SK-N-SH treated with all-trans-retinoic acid at 6 μM for 48 hours (cell line): ENCODE data around the gene SRMS.

Experiments used
- ATAC-seq: fragments of 200-7000 bp; cut with Tn5 transposase; 3 replicates; pipeline ENCODE4 v1.9.1; 2020; ENCODE audit warnings: mild to moderate bottlenecking, moderate library complexity
- ARNTL ChIP-seq: fragments of 450-650 bp; formaldehyde crosslinking; IDR thresholded peaks from 2 replicates; pipeline ENCODE4 v1.5.0; 2020; ENCODE audit warnings: low read depth, mild to moderate bottlenecking, moderate library complexity, borderline replicate concordance
- BACH2 ChIP-seq: fragments of 250-450 bp; sonication (Bioruptor Pico); IDR thresholded peaks from 2 replicates; pipeline ENCODE4 v1.9.0; 2021; ENCODE audit warnings: mild to moderate bottlenecking, borderline replicate concordance
- CSDC2 ChIP-seq: fragments of 250-450 bp; sonication (Bioruptor Pico); IDR thresholded peaks from 2 replicates; pipeline ENCODE4 v1.5.0; 2020; ENCODE audit warnings: mild to moderate bottlenecking, moderate library complexity
- ESRRG ChIP-seq: fragments of 250-450 bp; sonication (Bioruptor Pico); IDR thresholded peaks from 2 replicates; pipeline ENCODE4 v1.6.1; 2021; ENCODE audit warnings: mild to moderate bottlenecking
- GLIS3 ChIP-seq: fragments of 250-450 bp; sonication (Bioruptor Pico); IDR thresholded peaks from 2 replicates; pipeline ENCODE4 v1.5.0; 2020; ENCODE audit warnings: mild to moderate bottlenecking, moderate library complexity
- PPARA ChIP-seq: fragments of 250-450 bp; sonication (Bioruptor Pico); IDR thresholded peaks from 2 replicates; pipeline ENCODE4 v1.5.0; 2020; ENCODE audit warnings: mild to moderate bottlenecking, borderline replicate concordance
- RARB ChIP-seq: fragments of 250-450 bp; sonication (Bioruptor Pico); IDR thresholded peaks from 2 replicates; pipeline ENCODE4 v1.8.0; 2021; ENCODE audit warnings: mild to moderate bottlenecking, moderate library complexity
- SNAI2 ChIP-seq: fragments of 250-450 bp; sonication (Bioruptor Pico); IDR thresholded peaks from 2 replicates; pipeline ENCODE4 v1.5.0; 2020; ENCODE audit warnings: mild to moderate bottlenecking, moderate library complexity
- TCF4 ChIP-seq: fragments of 250-450 bp; sonication (Bioruptor Pico); IDR thresholded peaks from 2 replicates; pipeline ENCODE4 v1.8.0; 2021; ENCODE audit warnings: mild to moderate bottlenecking, moderate library complexity, borderline replicate concordance
- TOX ChIP-seq: fragments of 250-450 bp; sonication (Bioruptor Pico); IDR thresholded peaks from 2 replicates; pipeline ENCODE4 v1.8.0; 2021; ENCODE audit warnings: mild to moderate bottlenecking, moderate library complexity, borderline replicate concordance
- ZC3H10 ChIP-seq: fragments of 250-450 bp; sonication (Bioruptor Pico); IDR thresholded peaks from 2 replicates; pipeline ENCODE4 v1.5.1; 2021; ENCODE audit warnings: mild to moderate bottlenecking, moderate library complexity
- ZFP3 ChIP-seq: fragments of 250-450 bp; sonication (Bioruptor Pico); IDR thresholded peaks from 2 replicates; pipeline ENCODE4 v1.5.0; 2020; ENCODE audit warnings: mild to moderate bottlenecking, moderate library complexity
- ZFP30 ChIP-seq: fragments of 450-650 bp; formaldehyde crosslinking; IDR thresholded peaks from 2 replicates; pipeline ENCODE4 v1.5.0; 2022; ENCODE audit warnings: mild to moderate bottlenecking, moderate library complexity
- ZNF565 ChIP-seq: fragments of 450-650 bp; formaldehyde crosslinking; conservative IDR thresholded peaks from 2 replicates; pipeline ENCODE4 v1.5.0; 2020; ENCODE audit warnings: low read depth, mild to moderate bottlenecking, moderate library complexity
- ZNF70 ChIP-seq: fragments of 450-650 bp; formaldehyde crosslinking; IDR thresholded peaks from 2 replicates; pipeline ENCODE4 v1.5.0; 2020; ENCODE audit warnings: mild to moderate bottlenecking, moderate library complexity
- ZNF8 ChIP-seq: fragments of 450-650 bp; formaldehyde crosslinking; IDR thresholded peaks from 2 replicates; pipeline ENCODE4 v1.5.0; 2020; ENCODE audit warnings: mild to moderate bottlenecking, moderate library complexity
- TF ChIP-seq, protein P1 (sequence below): fragments of 250-450 bp; sonication (Bioruptor Pico); IDR thresholded peaks from 2 replicates; pipeline ENCODE4 v1.8.0; 2021; ENCODE audit warnings: low read depth, mild to moderate bottlenecking, moderate library complexity, borderline replicate concordance
- TF ChIP-seq, protein P2 (sequence below): fragments of 250-450 bp; sonication (Bioruptor Pico); IDR thresholded peaks from 2 replicates; pipeline ENCODE4 v1.8.0; 2020; ENCODE audit warnings: mild to moderate bottlenecking, moderate library complexity, borderline replicate concordance
- TF ChIP-seq, protein P3 (sequence below): fragments of 250-450 bp; sonication (Bioruptor Pico); IDR thresholded peaks from 2 replicates; pipeline ENCODE4 v1.5.1; 2021; ENCODE audit warnings: mild to moderate bottlenecking, moderate library complexity
- TF ChIP-seq, protein P4 (sequence below): fragments of 250-450 bp; sonication (Bioruptor Pico); IDR thresholded peaks from 2 replicates; pipeline ENCODE4 v1.5.0; 2020; ENCODE audit warnings: mild to moderate bottlenecking, moderate library complexity
- TF ChIP-seq, protein P5 (sequence below): fragments of 250-450 bp; sonication (Bioruptor Pico); IDR thresholded peaks from 2 replicates; pipeline ENCODE4 v1.5.1; 2020; ENCODE audit warnings: low read depth, mild to moderate bottlenecking, moderate library complexity

The SRMS gene

DNA sequence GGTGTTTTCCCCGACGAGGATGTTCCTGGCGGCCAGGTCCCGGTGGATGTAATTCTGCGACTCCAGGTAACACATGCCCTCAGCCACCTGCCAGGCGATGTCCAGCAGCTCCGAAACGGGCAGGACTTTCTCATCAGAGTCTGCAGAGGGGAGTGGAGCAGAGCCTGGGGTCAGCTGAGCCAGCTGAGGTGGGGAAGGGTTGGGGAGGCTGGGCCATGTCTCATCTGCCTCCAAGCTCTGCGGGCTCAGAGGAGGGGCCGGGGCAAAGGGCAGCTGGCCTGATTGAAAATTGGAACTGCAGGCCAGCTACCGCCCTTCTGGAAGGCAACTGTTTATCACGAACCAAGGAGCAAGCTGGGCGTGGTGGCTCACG is 16.8 kb downstream of the SRMS start (continued):
- TF ChIP-seq, protein P1, sequence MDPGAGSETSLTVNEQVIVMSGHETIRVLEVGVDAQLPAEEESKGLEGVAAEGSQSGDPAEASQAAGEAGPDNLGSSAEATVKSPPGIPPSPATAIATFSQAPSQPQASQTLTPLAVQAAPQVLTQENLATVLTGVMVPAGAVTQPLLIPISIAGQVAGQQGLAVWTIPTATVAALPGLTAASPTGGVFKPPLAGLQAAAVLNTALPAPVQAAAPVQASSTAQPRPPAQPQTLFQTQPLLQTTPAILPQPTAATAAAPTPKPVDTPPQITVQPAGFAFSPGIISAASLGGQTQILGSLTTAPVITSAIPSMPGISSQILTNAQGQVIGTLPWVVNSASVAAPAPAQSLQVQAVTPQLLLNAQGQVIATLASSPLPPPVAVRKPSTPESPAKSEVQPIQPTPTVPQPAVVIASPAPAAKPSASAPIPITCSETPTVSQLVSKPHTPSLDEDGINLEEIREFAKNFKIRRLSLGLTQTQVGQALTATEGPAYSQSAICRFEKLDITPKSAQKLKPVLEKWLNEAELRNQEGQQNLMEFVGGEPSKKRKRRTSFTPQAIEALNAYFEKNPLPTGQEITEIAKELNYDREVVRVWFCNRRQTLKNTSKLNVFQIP (CRISPR knock-in tag) = no peak
- TF ChIP-seq, all 23 proteins: peak for 0

DNA sequence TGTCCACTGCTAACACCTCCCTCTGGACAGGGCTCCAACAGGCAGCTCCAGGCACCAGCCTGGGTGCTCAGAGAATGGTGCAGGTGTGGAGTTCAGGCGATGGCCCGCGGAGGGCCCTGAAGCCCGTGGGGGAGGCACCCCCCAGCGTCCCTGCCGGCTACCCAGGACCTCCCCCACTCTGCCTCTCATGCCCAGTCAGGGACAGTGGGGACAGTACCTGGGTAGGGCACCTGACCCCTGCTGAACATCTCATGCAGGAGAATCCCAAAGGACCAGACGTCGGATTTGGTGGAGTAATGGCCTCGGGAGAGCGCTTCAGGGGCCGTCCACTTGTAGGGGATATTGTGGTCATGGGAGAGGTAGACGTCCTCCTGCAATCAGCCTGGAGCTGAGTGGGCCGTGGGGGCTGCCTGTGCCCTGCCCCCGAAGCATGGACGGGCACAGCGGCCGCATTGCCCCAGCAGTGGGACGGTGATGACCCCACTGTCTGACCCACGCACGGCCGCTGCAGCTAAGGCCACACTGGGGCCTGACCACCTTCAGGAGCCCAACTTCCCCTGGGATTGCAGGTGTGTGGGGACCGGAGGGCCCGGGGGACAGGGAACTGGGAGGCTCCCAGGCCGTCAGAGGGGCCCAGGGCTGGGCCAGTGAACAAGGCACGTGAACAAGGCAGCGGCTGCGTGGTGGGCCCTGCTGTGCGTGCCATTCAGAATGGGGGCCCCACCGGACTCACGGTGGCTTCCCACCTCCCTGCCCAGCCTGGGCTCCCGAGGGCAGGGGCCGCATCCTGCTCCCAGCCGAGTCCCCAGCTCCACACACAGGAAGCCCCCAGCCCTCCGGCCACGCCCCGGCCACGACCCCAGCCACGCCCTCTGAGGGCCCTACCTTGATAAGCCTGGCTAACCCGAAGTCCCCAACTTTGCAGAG is 17.4 kb downstream of the SRMS start:
- ATAC-seq = peak; percentile 5; the same call in 2 of the 3 replicates
- TF ChIP-seq PPARA (CRISPR knock-in tag) (no peak), TCF4 (no peak), ZFP3 (CRISPR knock-in tag) (no peak), GLIS3 (CRISPR knock-in tag) (no peak), SNAI2 (no peak), TOX (CRISPR knock-in tag) (no peak), CSDC2 (CRISPR knock-in tag) (no peak)
- TF ChIP-seq, protein P2, sequence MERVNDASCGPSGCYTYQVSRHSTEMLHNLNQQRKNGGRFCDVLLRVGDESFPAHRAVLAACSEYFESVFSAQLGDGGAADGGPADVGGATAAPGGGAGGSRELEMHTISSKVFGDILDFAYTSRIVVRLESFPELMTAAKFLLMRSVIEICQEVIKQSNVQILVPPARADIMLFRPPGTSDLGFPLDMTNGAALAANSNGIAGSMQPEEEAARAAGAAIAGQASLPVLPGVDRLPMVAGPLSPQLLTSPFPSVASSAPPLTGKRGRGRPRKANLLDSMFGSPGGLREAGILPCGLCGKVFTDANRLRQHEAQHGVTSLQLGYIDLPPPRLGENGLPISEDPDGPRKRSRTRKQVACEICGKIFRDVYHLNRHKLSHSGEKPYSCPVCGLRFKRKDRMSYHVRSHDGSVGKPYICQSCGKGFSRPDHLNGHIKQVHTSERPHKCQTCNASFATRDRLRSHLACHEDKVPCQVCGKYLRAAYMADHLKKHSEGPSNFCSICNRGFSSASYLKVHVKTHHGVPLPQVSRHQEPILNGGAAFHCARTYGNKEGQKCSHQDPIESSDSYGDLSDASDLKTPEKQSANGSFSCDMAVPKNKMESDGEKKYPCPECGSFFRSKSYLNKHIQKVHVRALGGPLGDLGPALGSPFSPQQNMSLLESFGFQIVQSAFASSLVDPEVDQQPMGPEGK (CRISPR knock-in tag) = no peak
- TF ChIP-seq, all 23 proteins: peak for 0

DNA sequence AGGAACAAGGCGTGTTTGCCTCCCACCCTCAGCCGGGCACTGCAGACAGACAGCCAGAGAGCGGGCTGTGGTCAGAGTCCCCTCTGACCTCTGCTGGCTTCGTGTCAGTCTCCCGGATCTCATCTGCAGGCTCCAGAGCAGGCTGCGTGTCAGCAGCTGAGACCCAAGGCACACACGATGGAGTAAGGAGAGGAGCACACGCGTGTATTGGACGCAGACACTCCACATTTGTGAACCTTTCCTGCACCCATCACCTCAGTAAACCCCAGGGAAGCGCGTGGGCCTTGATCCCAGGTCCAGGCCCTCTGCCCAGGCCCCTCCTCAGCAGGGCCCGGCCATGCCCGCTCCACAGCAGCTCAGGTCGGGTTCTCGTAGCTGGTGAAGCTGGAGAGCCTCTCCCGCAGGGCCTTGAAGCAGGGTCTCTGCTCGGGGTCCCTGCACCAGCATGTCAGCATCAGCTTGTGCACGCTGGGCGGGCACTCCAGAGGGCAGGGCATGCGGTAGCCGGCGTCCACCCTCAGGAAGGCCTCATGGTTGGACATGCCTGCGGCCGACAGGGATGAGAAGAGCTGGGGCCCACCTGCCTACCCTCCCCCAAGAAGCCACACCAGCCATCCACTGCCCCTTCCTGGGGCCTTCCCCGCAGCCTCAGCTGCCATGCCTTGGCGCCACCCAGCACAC is 18.2 kb downstream of the SRMS start:
- TF ChIP-seq TCF4 = no peak
- ATAC-seq = peak; percentile 1; the same call in 2 of the 3 replicates

DNA sequence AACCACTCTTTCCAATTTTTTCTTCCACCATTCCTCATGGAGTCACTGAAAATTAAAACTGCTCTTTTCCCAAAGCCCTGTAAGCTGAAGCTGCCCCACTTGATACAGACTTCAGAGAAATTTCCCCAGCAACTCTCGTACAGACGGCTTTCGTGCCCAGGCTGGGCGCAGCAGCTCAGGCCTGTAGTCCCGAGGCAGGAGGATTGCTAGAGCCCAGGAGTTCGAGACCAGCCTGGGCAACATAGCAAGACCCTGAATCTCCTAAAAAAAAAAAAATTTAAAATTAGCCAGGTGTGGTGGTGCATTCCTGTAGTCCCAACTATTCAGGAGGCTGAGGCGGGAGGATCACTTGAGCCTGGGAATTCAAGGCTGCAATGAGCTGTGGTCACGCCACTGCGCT is 20.4 kb downstream of the SRMS start:
- TF ChIP-seq PPARA (CRISPR knock-in tag) = no peak
- no peak for TF ChIP-seq GLIS3 (CRISPR knock-in tag)
- TF ChIP-seq, protein P1 (CRISPR knock-in tag) = no peak
- TF ChIP-seq, protein P3, sequence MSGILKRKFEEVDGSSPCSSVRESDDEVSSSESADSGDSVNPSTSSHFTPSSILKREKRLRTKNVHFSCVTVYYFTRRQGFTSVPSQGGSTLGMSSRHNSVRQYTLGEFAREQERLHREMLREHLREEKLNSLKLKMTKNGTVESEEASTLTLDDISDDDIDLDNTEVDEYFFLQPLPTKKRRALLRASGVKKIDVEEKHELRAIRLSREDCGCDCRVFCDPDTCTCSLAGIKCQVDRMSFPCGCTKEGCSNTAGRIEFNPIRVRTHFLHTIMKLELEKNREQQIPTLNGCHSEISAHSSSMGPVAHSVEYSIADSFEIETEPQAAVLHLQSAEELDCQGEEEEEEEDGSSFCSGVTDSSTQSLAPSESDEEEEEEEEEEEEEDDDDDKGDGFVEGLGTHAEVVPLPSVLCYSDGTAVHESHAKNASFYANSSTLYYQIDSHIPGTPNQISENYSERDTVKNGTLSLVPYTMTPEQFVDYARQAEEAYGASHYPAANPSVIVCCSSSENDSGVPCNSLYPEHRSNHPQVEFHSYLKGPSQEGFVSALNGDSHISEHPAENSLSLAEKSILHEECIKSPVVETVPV (CRISPR knock-in tag) = no peak
- TF ChIP-seq, protein P4, sequence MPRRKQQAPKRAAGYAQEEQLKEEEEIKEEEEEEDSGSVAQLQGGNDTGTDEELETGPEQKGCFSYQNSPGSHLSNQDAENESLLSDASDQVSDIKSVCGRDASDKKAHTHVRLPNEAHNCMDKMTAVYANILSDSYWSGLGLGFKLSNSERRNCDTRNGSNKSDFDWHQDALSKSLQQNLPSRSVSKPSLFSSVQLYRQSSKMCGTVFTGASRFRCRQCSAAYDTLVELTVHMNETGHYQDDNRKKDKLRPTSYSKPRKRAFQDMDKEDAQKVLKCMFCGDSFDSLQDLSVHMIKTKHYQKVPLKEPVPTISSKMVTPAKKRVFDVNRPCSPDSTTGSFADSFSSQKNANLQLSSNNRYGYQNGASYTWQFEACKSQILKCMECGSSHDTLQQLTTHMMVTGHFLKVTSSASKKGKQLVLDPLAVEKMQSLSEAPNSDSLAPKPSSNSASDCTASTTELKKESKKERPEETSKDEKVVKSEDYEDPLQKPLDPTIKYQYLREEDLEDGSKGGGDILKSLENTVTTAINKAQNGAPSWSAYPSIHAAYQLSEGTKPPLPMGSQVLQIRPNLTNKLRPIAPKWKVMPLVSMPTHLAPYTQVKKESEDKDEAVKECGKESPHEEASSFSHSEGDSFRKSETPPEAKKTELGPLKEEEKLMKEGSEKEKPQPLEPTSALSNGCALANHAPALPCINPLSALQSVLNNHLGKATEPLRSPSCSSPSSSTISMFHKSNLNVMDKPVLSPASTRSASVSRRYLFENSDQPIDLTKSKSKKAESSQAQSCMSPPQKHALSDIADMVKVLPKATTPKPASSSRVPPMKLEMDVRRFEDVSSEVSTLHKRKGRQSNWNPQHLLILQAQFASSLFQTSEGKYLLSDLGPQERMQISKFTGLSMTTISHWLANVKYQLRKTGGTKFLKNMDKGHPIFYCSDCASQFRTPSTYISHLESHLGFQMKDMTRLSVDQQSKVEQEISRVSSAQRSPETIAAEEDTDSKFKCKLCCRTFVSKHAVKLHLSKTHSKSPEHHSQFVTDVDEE (CRISPR knock-in tag) = no peak
- TF ChIP-seq ZFP30 (CRISPR knock-in tag) = no peak
- no peak for TF ChIP-seq ZNF565
- TF ChIP-seq TCF4 = no peak
- no peak for TF ChIP-seq ZC3H10 (CRISPR knock-in tag)
- no peak for TF ChIP-seq ZFP3 (CRISPR knock-in tag)
- no peak for TF ChIP-seq CSDC2 (CRISPR knock-in tag)
- TF ChIP-seq ZNF70 (CRISPR knock-in tag) = no peak
- TF ChIP-seq ZNF8 = no peak
- no peak for TF ChIP-seq TOX (CRISPR knock-in tag)
- TF ChIP-seq ARNTL = no peak
- TF ChIP-seq ESRRG (CRISPR knock-in tag) = no peak
- TF ChIP-seq BACH2 (CRISPR knock-in tag) = no peak
- no peak for TF ChIP-seq RARB (CRISPR knock-in tag)
- no peak for TF ChIP-seq SNAI2
- TF ChIP-seq, protein P5, sequence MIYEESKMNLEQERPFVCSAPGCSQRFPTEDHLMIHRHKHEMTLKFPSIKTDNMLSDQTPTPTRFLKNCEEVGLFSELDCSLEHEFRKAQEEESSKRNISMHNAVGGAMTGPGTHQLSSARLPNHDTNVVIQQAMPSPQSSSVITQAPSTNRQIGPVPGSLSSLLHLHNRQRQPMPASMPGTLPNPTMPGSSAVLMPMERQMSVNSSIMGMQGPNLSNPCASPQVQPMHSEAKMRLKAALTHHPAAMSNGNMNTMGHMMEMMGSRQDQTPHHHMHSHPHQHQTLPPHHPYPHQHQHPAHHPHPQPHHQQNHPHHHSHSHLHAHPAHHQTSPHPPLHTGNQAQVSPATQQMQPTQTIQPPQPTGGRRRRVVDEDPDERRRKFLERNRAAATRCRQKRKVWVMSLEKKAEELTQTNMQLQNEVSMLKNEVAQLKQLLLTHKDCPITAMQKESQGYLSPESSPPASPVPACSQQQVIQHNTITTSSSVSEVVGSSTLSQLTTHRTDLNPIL (CRISPR knock-in tag) = no peak
- ATAC-seq = peak; percentile 1; the same call in 1 of the 3 replicates
